HCT116 (cell line): ENCODE measurements around the gene CDC42EP4. TPM values are rescaled to one million over a fixed set of nuclear protein-coding genes. Genes with fewer than 3 reads are reported as not detected.

Experiments
- ATAC-seq: fragments of 200-7000 bp; cut with Tn5 transposase; 2 replicates; pipeline ENCODE4 v1.9.1; 2020; ENCODE audit warnings: mild to moderate bottlenecking, moderate library complexity
- BruUV-seq: library from RNA; stranded (reverse); fragments of 400-500 nt; replicated peaks from 2 replicates; lab custom pipeline; 2021; lab: Mats Ljungman, UMichigan
- CTCF ChIA-PET: fragments of 300-600 bp; sonication (Branson Sonifier 250); formaldehyde crosslinking; loops from one replicate; lab custom pipeline; 2021; ENCODE audit warnings: antibody characterized with exemption; lab: Charles Lee
- POLR2A ChIA-PET: fragments of 300-600, 350-600 bp; sonication (Branson Sonifier 250); formaldehyde crosslinking; loops from one replicate; lab custom pipeline; 2021; ENCODE audit warnings: antibody characterized with exemption; lab: Charles Lee
- RAD21 ChIA-PET, 2 experiments: fragments of 300-600 bp; sonication (Branson Sonifier 250); formaldehyde crosslinking; loops; one replicate each; lab custom pipeline; 2023; ENCODE audit warnings: low total read pairs in 2 of 2; ENCODE audit not compliant: uncharacterized antibody in 2 of 2, unreplicated experiment in 2 of 2, low non-redundant PET in 1 of 2; lab: Charles Lee
- DNase-seq: peaks from one replicate; pipeline ENCODE4 v3.0.0-alpha.2; 2010; ENCODE audit warnings: low read depth, low spot score
- H2AFZ ChIP-seq: fragments of 200-600 bp; shearing (Covaris generic), sonication (generic); 2 replicates; pipeline ENCODE4 v1.6.1; 2017; ENCODE audit warnings: low read depth, mixed run types, mixed read lengths, antibody characterized with exemption, low read length; ENCODE audit not compliant: poor library complexity, severe bottlenecking
- H3K27ac ChIP-seq: 2 replicates; pipeline ENCODE4 v1.5.1; 2012; ENCODE audit warnings: low read depth, low read length
- H3K27me3 ChIP-seq: fragments of 200-600 bp; sonication (generic); 2 replicates; pipeline ENCODE4 v1.6.1; 2016; ENCODE audit warnings: mixed run types, low read length, mixed read lengths; ENCODE audit not compliant: insufficient read depth
- H3K36me3 ChIP-seq, 2 experiments: fragments of 200-500 bp in 1 of 2; fragments of 200-600 bp in 1 of 2; sonication (Bioruptor generic) in 1 of 2; sonication (generic) in 1 of 2; 2 replicates each; pipeline versions ENCODE4 v1.5.1 to v1.6.1; 2014 to 2016; ENCODE audit warnings: low read length in 2 of 2, inconsistent platforms in 1 of 2, mixed read lengths in 1 of 2, mixed run types in 1 of 2; ENCODE audit not compliant: insufficient read depth in 2 of 2, control insufficient read depth in 1 of 2
- H3K4me1 ChIP-seq, 2 experiments: fragments of 200-600 bp in 1 of 2; sonication (generic) in 1 of 2; 2 replicates each; pipeline versions ENCODE4 v1.5.1 to v1.6.1; 2012 to 2017; ENCODE audit warnings: low read length in 2 of 2, inconsistent platforms in 1 of 2, mild to moderate bottlenecking in 1 of 2, mixed read lengths in 1 of 2, mixed run types in 1 of 2, moderate library complexity in 1 of 2; ENCODE audit not compliant: insufficient read depth in 2 of 2, control insufficient read depth in 1 of 2
- H3K4me2 ChIP-seq: fragments of 200-600 bp; sonication (generic); 2 replicates; pipeline ENCODE4 v1.6.1; 2017; ENCODE audit warnings: mixed run types, low read length, mixed read lengths
- H3K4me3 ChIP-seq, 2 experiments: fragments of 200-600 bp in 1 of 2; sonication (generic) in 1 of 2; replicated peaks in 1 of 2; 2 replicates each; pipeline ENCODE4 v1.5.1; 2011 to 2016; ENCODE audit warnings: low read length in 2 of 2, control low read depth in 1 of 2, low read depth in 1 of 2, mild to moderate bottlenecking in 1 of 2, mixed read lengths in 1 of 2, mixed run types in 1 of 2
- H3K79me2 ChIP-seq: fragments of 200-600 bp; sonication (generic); 2 replicates; pipeline ENCODE4 v1.6.1; 2017; ENCODE audit warnings: mild to moderate bottlenecking, mixed run types, low read length, moderate library complexity, mixed read lengths; ENCODE audit not compliant: insufficient read depth
- H3K9ac ChIP-seq: fragments of 200-600 bp; sonication (generic); 2 replicates; pipeline ENCODE4 v1.6.1; 2016; ENCODE audit warnings: low read length, mixed read lengths
- H3K9me2 ChIP-seq: fragments of 200-600 bp; sonication (generic), shearing (Covaris generic); 2 replicates; pipeline ENCODE4 v1.6.1; 2017; ENCODE audit warnings: mixed run types, mild to moderate bottlenecking, moderate library complexity; ENCODE audit not compliant: insufficient read depth
- H3K9me3 ChIP-seq, 2 experiments: fragments of 200-500 bp in 1 of 2; fragments of 200-600 bp in 1 of 2; sonication (Bioruptor generic) in 1 of 2; sonication (generic) in 1 of 2; 2 replicates each; pipeline ENCODE4 v1.6.1; 2014 to 2017; ENCODE audit warnings: low read length in 2 of 2, mixed read lengths in 2 of 2, inconsistent platforms in 1 of 2, low read depth in 1 of 2, mild to moderate bottlenecking in 1 of 2, mixed run types in 1 of 2, moderate library complexity in 1 of 2; ENCODE audit not compliant: control insufficient read depth in 1 of 2, insufficient read depth in 1 of 2
- H4K20me1 ChIP-seq: fragments of 200-600 bp; sonication (generic), shearing (Covaris generic); 2 replicates; pipeline ENCODE4 v1.6.1; 2017; ENCODE audit warnings: mixed run types, mild to moderate bottlenecking, moderate library complexity; ENCODE audit not compliant: insufficient read depth
- ATF3 ChIP-seq: IDR thresholded peaks from 2 replicates; pipeline ENCODE4 v1.6.1; 2012
- CBX3 ChIP-seq: IDR thresholded peaks from 2 replicates; pipeline ENCODE4 v1.6.1; 2012; ENCODE audit warnings: low read depth
- CEBPB ChIP-seq: IDR thresholded peaks from 2 replicates; pipeline ENCODE4 v1.6.1; 2012; ENCODE audit warnings: low read depth
- EGR1 ChIP-seq: IDR thresholded peaks from 2 replicates; pipeline ENCODE4 v1.6.1; 2012; ENCODE audit warnings: low read depth
- ELF1 ChIP-seq: IDR thresholded peaks from 2 replicates; pipeline ENCODE4 v1.6.1; 2012; ENCODE audit warnings: low read depth, borderline replicate concordance
- EZH2phosphoT487 ChIP-seq: fragments of 200-600 bp; IDR thresholded peaks from 2 replicates; pipeline ENCODE4 v1.6.1; 2018; ENCODE audit warnings: antibody characterized with exemption, borderline replicate concordance
- FOSL1 ChIP-seq: IDR thresholded peaks from 2 replicates; pipeline ENCODE4 v1.6.1; 2012; ENCODE audit warnings: low read depth
- POLR2A ChIP-seq: IDR thresholded peaks from 2 replicates; pipeline ENCODE4 v1.7.0; 2011; ENCODE audit warnings: borderline replicate concordance; ENCODE audit not compliant: insufficient read depth, insufficient read length; ENCODE audit errors: extremely low read depth
- RAD21 ChIP-seq: IDR thresholded peaks from 2 replicates; pipeline ENCODE4 v1.6.1; 2012; ENCODE audit warnings: low read depth, mild to moderate bottlenecking
- SIN3A ChIP-seq: IDR thresholded peaks from 2 replicates; pipeline ENCODE4 v1.6.1; 2012; ENCODE audit warnings: low read depth
- SRF ChIP-seq: IDR thresholded peaks from 2 replicates; pipeline ENCODE4 v1.6.1; 2012; ENCODE audit warnings: low read depth
- ZNF274 ChIP-seq: fragments of 200-500 bp; sonication (Bioruptor generic); IDR thresholded peaks from 2 replicates; pipeline ENCODE4 v1.6.1; 2014; ENCODE audit warnings: mild to moderate bottlenecking, low read depth, low read length, inconsistent platforms
- intact Hi-C: fragments of 100-400 bp; cut with micrococcal nuclease; formaldehyde crosslinking; loops from 2 replicates; pipeline ENCODE4 v1.10.0; 2022
- total RNA-seq: library from RNA; stranded (reverse); gene quantifications from one replicate; pipeline ENCODE4 v1.2.1, GENCODE V29; 2021; ENCODE audit not compliant: unreplicated experiment
- TF ChIP-seq, protein P1 (sequence below): IDR thresholded peaks from 2 replicates; pipeline ENCODE4 v1.6.1; 2011; ENCODE audit warnings: mild to moderate bottlenecking, low read length, moderate library complexity; ENCODE audit not compliant: insufficient replicate concordance; ENCODE audit errors: extremely low read depth

Gene CDC42EP4
- total RNA-seq, 1 experiment from 2014 or later: 54.9 TPM

DNA sequence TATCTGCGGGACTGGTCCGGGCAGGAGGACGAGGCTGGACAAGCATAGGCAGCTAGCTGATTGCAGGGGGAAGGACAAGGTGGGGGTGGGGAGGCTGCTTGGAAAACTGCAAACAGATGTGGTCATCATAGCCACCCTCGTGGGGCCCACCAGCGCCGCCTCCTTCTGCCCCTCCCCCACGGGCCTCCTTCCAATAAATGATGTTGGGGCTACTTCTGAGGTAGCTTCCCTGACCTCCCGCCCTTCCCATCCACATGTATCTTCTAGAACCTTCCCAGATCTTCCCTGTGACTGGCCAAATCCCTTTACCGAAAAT lies 12.3 kb upstream of the CDC42EP4 start:
- Histone ChIP-seq H4K20me1 (no peaks in the 10 kb centered on the region), H3K4me2 (no peak overlapping the region), H3K27ac (no peak overlapping the region), H2AFZ (no peak overlapping the region), H3K79me2 (no peaks in the 10 kb centered on the region), H3K27me3 (no peaks in the 10 kb centered on the region), H3K4me3 (no peak overlapping the region), H3K9ac (no peak overlapping the region), H3K9me2 (no peaks in the 10 kb centered on the region), H3K36me3 (no peaks in the 10 kb centered on the region), H3K9me3 (no peaks in the 10 kb centered on the region), H3K4me1 (no peaks in the 10 kb centered on the region)
- TF ChIP-seq ATF3: no peak
- TF ChIP-seq ZNF274: no peak
- TF ChIP-seq FOSL1: no peak
- no peak for TF ChIP-seq SRF
- TF ChIP-seq RAD21: no peak
- TF ChIP-seq, protein P1, sequence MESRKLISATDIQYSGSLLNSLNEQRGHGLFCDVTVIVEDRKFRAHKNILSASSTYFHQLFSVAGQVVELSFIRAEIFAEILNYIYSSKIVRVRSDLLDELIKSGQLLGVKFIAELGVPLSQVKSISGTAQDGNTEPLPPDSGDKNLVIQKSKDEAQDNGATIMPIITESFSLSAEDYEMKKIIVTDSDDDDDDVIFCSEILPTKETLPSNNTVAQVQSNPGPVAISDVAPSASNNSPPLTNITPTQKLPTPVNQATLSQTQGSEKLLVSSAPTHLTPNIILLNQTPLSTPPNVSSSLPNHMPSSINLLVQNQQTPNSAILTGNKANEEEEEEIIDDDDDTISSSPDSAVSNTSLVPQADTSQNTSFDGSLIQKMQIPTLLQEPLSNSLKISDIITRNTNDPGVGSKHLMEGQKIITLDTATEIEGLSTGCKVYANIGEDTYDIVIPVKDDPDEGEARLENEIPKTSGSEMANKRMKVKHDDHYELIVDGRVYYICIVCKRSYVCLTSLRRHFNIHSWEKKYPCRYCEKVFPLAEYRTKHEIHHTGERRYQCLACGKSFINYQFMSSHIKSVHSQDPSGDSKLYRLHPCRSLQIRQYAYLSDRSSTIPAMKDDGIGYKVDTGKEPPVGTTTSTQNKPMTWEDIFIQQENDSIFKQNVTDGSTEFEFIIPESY: no peak
- no peak for TF ChIP-seq ELF1
- no peak for TF ChIP-seq SIN3A
- no peak for TF ChIP-seq CBX3
- TF ChIP-seq EGR1: no peak
- TF ChIP-seq EZH2phosphoT487: no peak
- no peak for TF ChIP-seq CEBPB
- no peak for TF ChIP-seq POLR2A
- no peak for DNase-seq
- ChIA-PET CTCF (no interaction called here), RAD21 (no interaction called here), POLR2A (no interaction called here)
- no peak for ATAC-seq
- no TSS peak for BruUV-seq
- intact Hi-C loops: no loop called here
